Mammary epithelial cell (primary cell): ENCODE results near the gene AEBP1.

Experiments
- CTCF ChIP-seq, 2 donors: IDR thresholded peaks in 1 of 2; conservative IDR thresholded peaks in 1 of 2; 2 replicates each; pipeline ENCODE4 v1.5.1; 2011 to 2012; ENCODE audit warnings: inconsistent platforms in 2 of 2, low read length in 2 of 2, mild to moderate bottlenecking in 2 of 2, control low read depth in 1 of 2, low read depth in 1 of 2; ENCODE audit not compliant: insufficient read depth in 1 of 2; ENCODE audit errors: extremely low read depth in 1 of 2
- EZH2 ChIP-seq: IDR thresholded peaks from 2 replicates; pipeline ENCODE4 v1.6.1; 2012; ENCODE audit warnings: low read length, inconsistent platforms, borderline replicate concordance

- TF ChIP-seq CTCF (conservative IDR thresholded peaks at IDR 0.05 in 1 of 2, IDR thresholded peaks at IDR 0.05 in 1 of 2; ENCODE audit: extremely low read depth in 1 of 2, insufficient read depth in 1 of 2, low read depth in 1 of 2, low read length in 2 of 2) (no peak), EZH2 (no peak)
Measured at GRCh38 chr7:44158096-44158872, 54.1 kb downstream of the AEBP1 start.
